Measurements from ENCODE around the gene NOVA2.
A peak's percentile ranks its signal among the peaks of the same experiment; 100 is the strongest.

NOVA2 gene

GRCh38 chr19:46000491-46001246 lies 27.0 kb upstream of the NOVA2 start:
- peak; percentile 58 for DNase-seq (ENCODE audit: low spot score)

- DNase-seq (ENCODE audit: low spot score): no peak
These were observed 26.0 kb upstream of the NOVA2 start for GRCh38 chr19:45999653-46000121.

- DNase-seq (ENCODE audit: low spot score): no peak
These were observed 25.2 kb upstream of the NOVA2 start for GRCh38 chr19:45998834-45999233.

- no peak for DNase-seq (ENCODE audit: low spot score)
These were observed 23.3 kb upstream of the NOVA2 start for GRCh38 chr19:45996933-45997332.

GRCh38 chr19:45995715-45996385 lies 22.2 kb upstream of the NOVA2 start:
- DNase-seq (ENCODE audit: low spot score): no peak

GRCh38 chr19:45994998-45995714 lies 21.5 kb upstream of the NOVA2 start, which contains the start of gene CCDC61:
Gene CCDC61 (plus strand): TSS chr19:45995467. CDS start chr19:46003019, 7,552 bp downstream.
- DNase-seq (ENCODE audit: low spot score): peak; percentile 100

- DNase-seq (ENCODE audit: low spot score): no peak
These were observed 20.9 kb upstream of the NOVA2 start for GRCh38 chr19:45994456-45994997.

GRCh38 chr19:45990113-45990728 lies 16.6 kb upstream of the NOVA2 start:
- DNase-seq (ENCODE audit: low spot score): no peak

GRCh38 chr19:45985321-45985720 lies 11.7 kb upstream of the NOVA2 start:
- DNase-seq (ENCODE audit: low spot score): no peak

- no peak for DNase-seq (ENCODE audit: low spot score)
These were observed 7.7 kb upstream of the NOVA2 start for GRCh38 chr19:45981350-45981749.

- DNase-seq (ENCODE audit: low spot score): no peak
These were observed 4.5 kb upstream of the NOVA2 start for GRCh38 chr19:45978156-45978555.

- DNase-seq (ENCODE audit: low spot score): no peak
These were observed 2.5 kb upstream of the NOVA2 start for GRCh38 chr19:45976178-45976577.

- no peak for DNase-seq (ENCODE audit: low spot score)
These were observed 1.8 kb upstream of the NOVA2 start for GRCh38 chr19:45975306-45976070.

GRCh38 chr19:45972947-45973540 lies 621 bp downstream of the NOVA2 start:
- DNase-seq (ENCODE audit: low spot score): no peak

- DNase-seq (ENCODE audit: low spot score): peak; percentile 42
These were observed 1.4 kb downstream of the NOVA2 start for GRCh38 chr19:45972081-45972946.

- no peak for DNase-seq (ENCODE audit: low spot score)
These were observed 2.3 kb downstream of the NOVA2 start for GRCh38 chr19:45971260-45971902.

GRCh38 chr19:45969676-45970075 lies 4.0 kb downstream of the NOVA2 start:
- DNase-seq (ENCODE audit: low spot score): no peak

- DNase-seq (ENCODE audit: low spot score): no peak
These were observed 5.0 kb downstream of the NOVA2 start for GRCh38 chr19:45968626-45969025.

- DNase-seq (ENCODE audit: low spot score): no peak
These were observed 6.4 kb downstream of the NOVA2 start for GRCh38 chr19:45967246-45967645.

All from NAMALWA (cell line).